Esophagus muscularis mucosa (tissue), 4 donors: ENCODE data around the gene ADAM22. TPM values are rescaled to one million over a fixed set of nuclear protein-coding genes. Genes with fewer than 3 reads are reported as not detected.
A peak's percentile ranks its signal among the peaks of the same experiment; 100 is the strongest.

Source experiments
- DNase-seq: peaks from one replicate; pipeline ENCODE4 v3.0.0-alpha.2; 2017; ENCODE audit errors: extremely low spot score
- H3K27ac ChIP-seq, 4 donors: fragments of 200-600 bp; sonication (generic); replicated peaks in 1 of 4; 1 replicate in 3 of 4; 2 replicates in 1 of 4; pipeline ENCODE4 v1.5.1; 2016 to 2019; ENCODE audit warnings: mild to moderate bottlenecking in 1 of 4
- H3K27me3 ChIP-seq, 4 donors: fragments of 200-600 bp; sonication (generic); one replicate each; pipeline versions ENCODE4 v1.5.1 to v1.6.0; 2016 to 2019
- H3K36me3 ChIP-seq, 4 donors: fragments of 200-600 bp; sonication (generic); one replicate each; pipeline ENCODE4 v1.5.1; 2016 to 2019
- H3K4me1 ChIP-seq, 4 donors: fragments of 200-600 bp; sonication (generic); one replicate each; pipeline ENCODE4 v1.5.1; 2016 to 2019
- H3K4me3 ChIP-seq, 4 donors: fragments of 200-600 bp; sonication (generic); 1 replicate in 2 of 4; 2 replicates in 2 of 4; pipeline ENCODE4 v1.5.1; 2016 to 2019; ENCODE audit warnings: mild to moderate bottlenecking in 4 of 4, moderate library complexity in 1 of 4
- H3K9me3 ChIP-seq, 4 donors: fragments of 200-600 bp; sonication (generic); 1 replicate in 3 of 4; 2 replicates in 1 of 4; pipeline ENCODE4 v1.5.1; 2016 to 2019
- EP300 ChIP-seq: sonication (generic); formaldehyde crosslinking; IDR thresholded peaks from one replicate; pipeline ENCODE4 v1.6.1; 2017; ENCODE audit warnings: antibody characterized with exemption
- POLR2A ChIP-seq: fragments of 450-650 bp; IDR thresholded peaks from one replicate; pipeline ENCODE4 v1.6.1; 2017; ENCODE audit warnings: antibody characterized with exemption, moderate library complexity, mild to moderate bottlenecking, low read depth
- POLR2AphosphoS5 ChIP-seq, 2 donors: sonication (generic); formaldehyde crosslinking; IDR thresholded peaks; one replicate each; pipeline ENCODE4 v1.6.1; 2017; ENCODE audit warnings: antibody characterized with exemption in 2 of 2
- whole genome bisulfite sequencing: methylation state at CpG from one replicate; pipeline ENCODE4 v1.1.5; 2018; 5-methylcytosine and 5-hydroxymethylcytosine counted together
- intact Hi-C: fragments of 100-400 bp; cut with DNase I; formaldehyde crosslinking; loops from one replicate; pipeline ENCODE4 v1.15.1; 2023
- total RNA-seq, 4 donors: library from RNA; depleted of rRNA; stranded (reverse); fragments of >200 nt; gene quantifications; one replicate each; pipeline versions ENCODE4 v1.1.0 to v1.2.1, GENCODE V29; 2016
- TF ChIP-seq, protein P1 (sequence below), 3 experiments: fragments of 200-600 bp in 2 of 3; fragments of 450-650 bp in 1 of 3; sonication (generic) in 2 of 3; IDR thresholded peaks; one replicate each; pipeline ENCODE4 v1.5.1; 2017 to 2019; ENCODE audit warnings: antibody characterized with exemption in 3 of 3, mild to moderate bottlenecking in 2 of 3, moderate library complexity in 1 of 3

The ADAM22 gene
- total RNA-seq, 4 donors from 2014 or later = 1.0 to 3.3 (median 1.9) TPM

DNA sequence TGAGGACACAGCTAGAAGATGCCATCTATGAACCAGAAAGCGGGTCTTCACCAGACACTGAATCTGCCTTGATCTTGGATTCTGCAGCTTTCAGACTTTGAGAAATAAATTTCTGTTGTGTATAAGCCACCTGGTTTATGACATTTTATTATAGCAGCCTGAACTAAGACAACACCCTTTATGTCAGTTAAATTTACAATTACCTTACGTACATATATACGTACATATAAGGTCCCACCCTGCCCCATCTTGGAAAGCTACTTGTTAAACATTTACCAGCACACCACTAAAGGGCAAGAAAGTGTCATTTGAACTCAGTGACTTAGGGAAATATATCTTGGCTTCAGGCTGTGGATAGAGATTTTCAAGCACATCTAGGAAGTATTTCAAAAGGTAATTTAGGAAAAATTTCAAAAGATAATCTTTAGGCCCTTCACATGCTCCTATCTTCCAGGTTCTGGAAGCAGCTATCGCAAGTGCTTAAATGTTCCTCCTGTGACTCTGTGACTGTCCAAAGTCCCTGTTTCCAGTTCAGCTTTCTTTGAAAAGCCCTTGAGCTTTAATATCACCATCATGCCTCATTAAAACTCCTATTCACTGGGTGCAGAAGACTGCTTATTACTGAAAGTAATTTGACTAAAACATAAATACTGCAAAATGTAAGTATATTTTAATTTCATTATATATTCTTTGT, 295.4 kb downstream of the ADAM22 start:
- WGBS = 92% methylated on average over 4 of the region's 4 CpGs
- no peaks in the 10 kb centered on the region for H3K27me3 ChIP-seq
- H3K9me3 ChIP-seq = peaks cover 0 to 6% (median 0%) of the 10 kb centered on the region in 4 donors
- H3K36me3 ChIP-seq = no peaks in the 10 kb centered on the region
- intact Hi-C loops = no loop called here
- H3K4me1 ChIP-seq = no peaks in the 10 kb centered on the region
- no peak for DNase-seq
- TF ChIP-seq, protein P1, sequence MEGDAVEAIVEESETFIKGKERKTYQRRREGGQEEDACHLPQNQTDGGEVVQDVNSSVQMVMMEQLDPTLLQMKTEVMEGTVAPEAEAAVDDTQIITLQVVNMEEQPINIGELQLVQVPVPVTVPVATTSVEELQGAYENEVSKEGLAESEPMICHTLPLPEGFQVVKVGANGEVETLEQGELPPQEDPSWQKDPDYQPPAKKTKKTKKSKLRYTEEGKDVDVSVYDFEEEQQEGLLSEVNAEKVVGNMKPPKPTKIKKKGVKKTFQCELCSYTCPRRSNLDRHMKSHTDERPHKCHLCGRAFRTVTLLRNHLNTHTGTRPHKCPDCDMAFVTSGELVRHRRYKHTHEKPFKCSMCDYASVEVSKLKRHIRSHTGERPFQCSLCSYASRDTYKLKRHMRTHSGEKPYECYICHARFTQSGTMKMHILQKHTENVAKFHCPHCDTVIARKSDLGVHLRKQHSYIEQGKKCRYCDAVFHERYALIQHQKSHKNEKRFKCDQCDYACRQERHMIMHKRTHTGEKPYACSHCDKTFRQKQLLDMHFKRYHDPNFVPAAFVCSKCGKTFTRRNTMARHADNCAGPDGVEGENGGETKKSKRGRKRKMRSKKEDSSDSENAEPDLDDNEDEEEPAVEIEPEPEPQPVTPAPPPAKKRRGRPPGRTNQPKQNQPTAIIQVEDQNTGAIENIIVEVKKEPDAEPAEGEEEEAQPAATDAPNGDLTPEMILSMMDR (IDR thresholded peaks at IDR 0.05) = no peak
- no peak for TF ChIP-seq POLR2AphosphoS5 (IDR thresholded peaks at IDR 0.05)
- TF ChIP-seq EP300 = no peak
- no peak for TF ChIP-seq POLR2A
- H3K27ac ChIP-seq = no peak overlapping the region
- H3K4me3 ChIP-seq = no peak overlapping the region

DNA sequence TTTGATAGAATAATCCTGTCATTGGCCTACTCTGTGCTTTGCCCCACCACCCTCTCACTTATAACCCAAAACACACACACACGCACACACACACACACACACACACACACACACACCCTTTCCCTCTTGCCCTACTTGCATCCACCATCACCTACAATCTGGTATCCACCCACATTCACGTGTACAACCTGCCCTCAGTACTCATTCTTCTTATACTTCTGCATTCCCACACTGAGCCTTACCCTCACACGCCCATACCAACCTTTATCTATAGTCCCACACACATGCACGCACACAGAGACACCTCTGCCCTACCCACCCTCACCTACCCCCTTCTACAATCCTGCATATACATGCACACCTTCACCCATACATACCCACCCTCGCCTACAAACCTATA, 296.6 kb downstream of the ADAM22 start:
- H3K27ac ChIP-seq = no peak overlapping the region
- no peak for DNase-seq
- H3K4me3 ChIP-seq = no peak overlapping the region
- H3K27me3 ChIP-seq = no peaks in the 10 kb centered on the region
- H3K36me3 ChIP-seq = no peaks in the 10 kb centered on the region
- 85% methylated on average over 5 of the region's 5 CpGs for WGBS
- H3K4me1 ChIP-seq = no peaks in the 10 kb centered on the region
- intact Hi-C loops = no loop called here
- peaks cover 0 to 6% (median 0%) of the 10 kb centered on the region in 4 donors for H3K9me3 ChIP-seq
- TF ChIP-seq, protein P1 (IDR thresholded peaks at IDR 0.05) = no peak
- TF ChIP-seq POLR2AphosphoS5 (IDR thresholded peaks at IDR 0.05) = no peak
- TF ChIP-seq POLR2A = no peak
- TF ChIP-seq EP300 = no peak

DNA sequence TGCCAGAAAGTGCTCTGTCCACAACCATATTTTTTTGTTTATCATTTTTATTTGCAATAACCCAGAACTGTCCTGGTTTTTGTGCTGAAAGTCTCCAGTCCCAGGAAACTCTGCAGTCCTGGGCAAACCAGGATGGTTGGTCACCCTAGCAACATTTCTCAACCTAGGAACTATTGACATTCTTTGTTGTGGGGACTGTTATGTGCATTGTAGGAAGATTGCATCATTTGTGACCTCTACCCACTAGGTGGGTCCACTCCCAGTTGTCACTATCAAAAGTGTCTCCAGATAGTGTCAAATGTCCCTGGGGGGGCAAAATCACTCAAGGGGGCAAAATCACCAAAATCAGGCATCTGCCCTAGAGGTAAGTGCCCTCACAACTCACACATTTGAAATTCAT, 299.8 kb downstream of the ADAM22 start:
- Histone ChIP-seq H3K27me3 (no peaks in the 10 kb centered on the region), H3K9me3 (no peaks in the 10 kb centered on the region), H3K4me1 (no peaks in the 10 kb centered on the region), H3K27ac (no peak overlapping the region), H3K4me3 (no peak overlapping the region), H3K36me3 (no peaks in the 10 kb centered on the region)
- TF ChIP-seq EP300 = no peak
- TF ChIP-seq POLR2A = no peak
- TF ChIP-seq, protein P1 (IDR thresholded peaks at IDR 0.05) = no peak
- no peak for TF ChIP-seq POLR2AphosphoS5 (IDR thresholded peaks at IDR 0.05)
- DNase-seq = no peak
- intact Hi-C loops = no loop called here

- Histone ChIP-seq H3K9me3 (no peaks in the 10 kb centered on the region), H3K27ac (no peak overlapping the region), H3K27me3 (no peaks in the 10 kb centered on the region), H3K4me3 (no peak overlapping the region), H3K36me3 (no peaks in the 10 kb centered on the region), H3K4me1 (peaks cover 0 to 4% (median 3%) of the 10 kb centered on the region in 4 donors)
- 87% methylated on average over 1 of the region's 1 CpG for WGBS
- intact Hi-C loops = loop anchor here (5.0 kb wide), 1 partner anchor 117 kb away; no protein-coding TSS in a partner anchor
- TF ChIP-seq, protein P1 (IDR thresholded peaks at IDR 0.05) = no peak
- TF ChIP-seq EP300 = no peak
- TF ChIP-seq POLR2AphosphoS5 (IDR thresholded peaks at IDR 0.05) = no peak
- no peak for DNase-seq
These were observed 305.8 kb downstream of the ADAM22 start for GRCh38 chr7:88239852-88240251.

DNA sequence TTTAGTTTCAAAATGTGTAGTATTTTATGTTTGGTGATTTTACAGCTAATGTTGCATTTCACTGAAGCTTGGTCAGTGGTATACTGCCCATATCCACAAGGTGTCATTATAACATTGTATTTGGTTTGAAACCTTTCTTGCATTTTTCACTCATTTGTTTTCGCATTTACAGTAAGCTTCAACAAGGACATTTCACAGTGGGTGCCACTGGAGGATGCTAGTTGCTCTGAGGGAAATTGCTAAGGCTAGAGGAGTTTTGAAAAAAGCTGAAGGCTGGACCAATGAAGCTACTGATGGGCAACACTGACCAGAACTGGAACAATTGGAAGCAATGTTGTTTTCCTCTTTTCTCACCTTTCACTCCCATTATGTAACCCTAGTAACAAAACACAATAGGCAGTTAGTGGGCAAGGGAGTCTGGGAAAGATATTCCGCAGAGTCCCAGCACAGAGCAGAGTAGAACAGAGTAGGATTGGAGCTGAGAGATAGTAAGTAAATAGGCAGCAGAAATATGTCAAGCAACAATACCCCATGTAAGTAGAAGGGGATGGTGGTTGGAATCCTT, 309.4 kb downstream of the ADAM22 start:
- 27% methylated on average over 2 of the region's 2 CpGs for WGBS
- Histone ChIP-seq H3K27ac (no peak overlapping the region), H3K27me3 (no peaks in the 10 kb centered on the region), H3K4me1 (peaks cover 0 to 4% (median 3%) of the 10 kb centered on the region in 4 donors), H3K9me3 (no peaks in the 10 kb centered on the region), H3K36me3 (no peaks in the 10 kb centered on the region), H3K4me3 (no peak overlapping the region)
- intact Hi-C loops = loop anchor here (5.0 kb wide), 1 partner anchor 114 kb away; no protein-coding TSS in a partner anchor
- TF ChIP-seq, protein P1 (IDR thresholded peaks at IDR 0.05) = peak; percentile 57 to 71 (median 64)
- TF ChIP-seq POLR2A (no peak), EP300 (no peak)
- DNase-seq = no peak
